NK-92 treated with Interleukin-12 subunit alpha and Interleukin-12 subunit beta, amount 100 ng/mL, for 24 hours (cell line): Measurements from ENCODE around the gene HS2ST1.
"Not testable (repeated sequence)": the region's sequence is repeated elsewhere in the genome, so short reads cannot be mapped to it uniquely, and the experiment has no call there.

Experiments used
- DNase-seq: peaks from one replicate; lab custom pipeline; 2025; lab: John Stamatoyannopoulos, UW

HS2ST1 gene

DNA sequence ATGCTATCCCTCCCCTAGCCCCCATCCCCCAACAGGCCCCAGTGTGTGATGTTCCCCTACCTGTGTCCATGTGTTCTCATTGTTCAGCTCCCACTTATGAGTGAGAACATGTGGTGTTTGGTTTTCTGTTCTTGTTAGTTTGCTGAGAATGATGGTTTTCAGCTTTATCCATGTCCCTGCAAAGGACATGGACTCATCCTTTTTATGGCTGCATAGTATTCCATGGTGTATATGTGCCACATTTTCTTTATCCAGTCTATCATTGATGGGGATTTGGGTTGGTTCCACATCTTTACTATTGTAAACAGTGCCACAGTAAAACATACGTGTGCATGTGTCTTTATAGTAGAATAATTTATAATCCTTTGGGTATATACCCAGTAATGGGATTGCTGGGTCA, 152.3 kb downstream of the HS2ST1 start:
- DNase-seq, result not testable (repeated sequence)

DNA sequence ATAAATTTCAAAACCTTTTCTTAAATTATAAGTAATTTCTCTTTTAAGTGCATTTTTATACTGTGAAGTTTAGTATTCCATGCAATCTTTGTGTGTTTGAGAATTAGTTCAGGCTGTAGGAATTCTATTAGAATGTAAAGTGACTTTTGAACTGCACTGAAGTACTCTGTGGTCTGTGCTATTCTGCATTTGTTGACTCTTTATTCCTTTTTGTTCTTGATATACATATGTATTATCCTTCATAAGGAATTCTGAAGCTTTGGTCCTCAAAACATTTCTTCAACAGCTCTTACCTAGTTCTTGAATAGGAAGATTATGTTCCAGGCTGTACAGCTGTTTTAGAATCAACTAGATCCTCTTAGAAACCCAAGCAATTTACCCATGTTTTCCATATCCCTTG, 158.0 kb downstream of the HS2ST1 start:
- no peak for DNase-seq

DNA sequence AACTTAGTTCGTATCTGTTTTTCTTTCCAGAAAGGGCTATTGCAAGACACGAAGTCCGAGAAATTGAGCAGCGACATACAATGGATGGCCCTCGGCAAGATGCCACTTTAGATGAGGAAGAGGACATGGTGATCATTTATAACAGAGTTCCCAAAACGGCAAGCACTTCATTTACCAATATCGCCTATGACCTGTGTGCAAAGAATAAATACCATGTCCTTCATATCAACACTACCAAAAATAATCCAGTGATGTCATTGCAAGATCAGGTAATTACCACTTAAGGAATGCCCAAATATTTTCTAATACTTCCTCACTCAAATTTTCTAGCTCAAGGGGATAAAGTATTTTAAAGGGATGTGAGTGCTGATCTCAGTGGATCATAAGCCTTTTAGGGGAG, 158.5 kb downstream of the HS2ST1 start:
- DNase-seq, result no peak

DNA sequence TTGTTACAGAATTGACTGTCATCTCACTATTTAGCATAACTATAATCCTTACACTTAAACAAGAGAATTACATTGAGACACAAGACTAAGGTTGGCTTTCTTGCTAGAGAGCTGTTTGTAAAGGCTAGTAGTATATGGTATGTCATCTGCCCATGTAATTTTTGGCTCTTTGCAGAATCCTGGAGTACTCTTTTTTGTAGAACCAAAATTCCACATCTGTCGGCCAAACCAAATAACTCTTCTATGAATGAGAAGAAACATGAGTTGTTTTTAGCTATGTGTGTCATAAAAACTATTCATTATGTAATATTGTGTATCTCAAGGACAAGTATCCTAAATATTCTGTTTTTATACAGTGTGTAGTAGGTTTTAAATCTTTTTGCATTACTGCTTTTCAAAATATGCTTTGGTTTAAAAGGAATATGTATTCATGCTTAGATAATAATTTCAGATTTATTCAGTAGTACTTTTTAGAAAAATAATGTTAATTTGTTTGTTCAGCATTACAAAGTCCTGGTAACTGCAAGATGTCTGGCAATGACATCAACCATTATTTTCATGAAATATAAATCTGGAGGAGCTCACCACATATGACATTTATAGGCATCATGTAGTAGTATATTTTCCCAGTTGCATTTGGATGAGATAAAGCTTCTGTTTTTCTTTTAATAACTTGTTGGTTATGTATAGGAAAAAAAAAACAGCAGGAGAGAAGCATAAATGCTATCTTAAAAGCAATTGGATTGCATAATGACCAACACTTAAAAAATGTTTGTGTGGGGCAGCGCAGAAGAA, 159.8 kb downstream of the HS2ST1 start:
- no peak for DNase-seq

DNA sequence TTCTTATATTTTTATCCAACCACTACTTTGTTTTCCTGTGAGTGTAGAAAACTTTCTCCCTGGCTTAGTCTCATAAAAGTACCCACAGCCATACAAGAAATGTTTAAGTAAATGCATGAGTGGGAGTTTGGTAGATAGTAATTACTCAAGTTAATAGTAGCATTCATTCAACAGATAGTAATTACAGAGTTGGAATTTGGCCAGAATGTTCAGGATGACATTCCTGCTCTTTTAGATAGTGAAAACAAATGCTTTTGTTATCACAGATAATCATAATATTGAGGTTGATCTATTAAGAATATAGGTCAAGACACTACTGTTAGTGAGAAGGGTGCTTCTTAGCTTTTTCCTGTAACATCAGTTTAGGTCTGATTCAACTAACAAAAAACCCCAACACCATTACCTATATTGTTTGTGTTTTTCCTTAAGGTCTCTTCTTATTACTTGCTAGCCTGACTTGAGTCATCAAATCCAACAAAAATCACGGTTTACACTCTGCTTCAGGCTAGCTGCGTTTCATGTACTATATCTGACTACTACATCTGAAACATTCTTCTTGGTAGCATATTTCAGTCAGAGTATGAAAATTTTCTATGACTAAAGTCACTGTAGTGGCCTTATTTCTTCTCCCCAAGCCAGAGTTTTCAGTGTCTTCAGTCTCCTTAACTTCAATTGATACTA, 163.7 kb downstream of the HS2ST1 start:
- no peak for DNase-seq

DNA sequence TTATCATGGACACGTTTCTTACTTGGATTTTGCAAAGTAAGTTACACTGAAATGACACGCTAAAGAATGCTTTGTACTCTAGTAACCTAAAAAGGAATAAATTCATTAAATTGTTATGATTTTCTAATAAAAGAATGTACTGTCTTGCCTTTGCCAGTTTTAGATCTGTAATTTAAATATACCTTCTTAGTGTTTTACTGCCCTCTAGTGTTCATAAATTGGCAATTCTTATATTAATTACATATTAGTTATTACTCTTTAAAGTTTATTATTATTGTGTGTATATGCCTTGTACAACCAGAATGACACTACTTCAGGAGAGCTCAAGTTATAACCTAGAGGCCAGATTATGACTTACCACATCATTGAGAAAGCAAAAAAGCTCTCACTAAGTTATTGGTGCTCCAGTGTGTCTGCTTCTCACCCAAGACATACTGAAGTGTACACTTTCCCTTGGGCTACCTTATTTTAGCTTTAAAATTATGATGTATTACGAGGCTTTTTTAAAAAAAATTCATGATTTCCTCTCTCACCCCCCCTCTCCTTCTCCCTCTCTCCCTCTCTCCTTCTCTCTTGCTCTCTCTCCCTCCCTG, 169.9 kb downstream of the HS2ST1 start:
- no peak for DNase-seq

DNA sequence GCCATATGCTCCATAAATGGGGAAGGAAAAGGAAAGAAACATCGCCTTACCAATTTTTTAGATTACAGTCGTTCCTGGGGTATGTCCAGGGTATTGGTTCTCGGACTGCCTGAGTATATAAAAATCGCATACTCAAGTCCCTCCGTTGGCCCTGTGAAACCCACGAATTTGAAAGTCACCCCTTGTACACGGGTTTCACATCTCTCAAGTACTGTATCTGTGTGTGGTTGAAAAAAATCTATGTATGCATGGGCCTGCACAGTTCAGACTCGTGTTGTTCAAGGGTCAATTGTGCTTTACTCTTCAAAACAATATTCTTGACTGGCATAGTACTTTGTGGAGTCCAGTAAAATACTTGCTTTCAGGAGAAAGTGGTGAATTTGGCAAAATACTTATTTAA, 171.7 kb downstream of the HS2ST1 start:
- no peak for DNase-seq

DNA sequence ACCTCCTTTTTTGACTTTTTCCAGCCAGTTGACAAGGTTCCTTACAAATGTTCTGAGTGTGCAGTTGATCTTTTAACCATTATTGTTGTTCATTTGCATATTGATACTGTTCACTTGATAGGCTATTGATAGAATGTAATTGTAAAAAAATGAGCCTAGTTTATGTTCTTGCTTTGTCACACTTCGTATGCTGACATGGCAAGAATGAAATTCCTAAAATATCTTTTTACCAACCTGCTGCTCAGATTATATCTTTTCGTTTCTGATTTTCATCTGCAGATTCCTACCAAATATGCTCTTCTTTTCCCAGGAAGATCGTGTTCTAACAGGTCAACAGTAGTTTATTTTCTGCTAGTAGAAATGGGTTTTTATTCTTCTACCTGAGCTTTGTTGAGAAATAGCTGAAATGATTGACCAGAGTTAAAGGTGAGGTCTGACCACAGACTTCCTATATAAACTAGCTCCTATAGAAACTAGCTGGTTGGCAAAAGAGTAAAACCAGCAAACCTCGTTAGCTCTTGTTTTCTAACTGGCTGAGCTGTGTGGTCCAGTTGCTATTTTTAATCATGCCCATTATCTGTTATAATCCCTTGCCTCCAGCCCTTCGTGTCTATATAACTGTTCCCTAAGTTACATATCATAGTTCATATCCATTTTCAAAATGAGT, 174.8 kb downstream of the HS2ST1 start:
- DNase-seq, result no peak

DNA sequence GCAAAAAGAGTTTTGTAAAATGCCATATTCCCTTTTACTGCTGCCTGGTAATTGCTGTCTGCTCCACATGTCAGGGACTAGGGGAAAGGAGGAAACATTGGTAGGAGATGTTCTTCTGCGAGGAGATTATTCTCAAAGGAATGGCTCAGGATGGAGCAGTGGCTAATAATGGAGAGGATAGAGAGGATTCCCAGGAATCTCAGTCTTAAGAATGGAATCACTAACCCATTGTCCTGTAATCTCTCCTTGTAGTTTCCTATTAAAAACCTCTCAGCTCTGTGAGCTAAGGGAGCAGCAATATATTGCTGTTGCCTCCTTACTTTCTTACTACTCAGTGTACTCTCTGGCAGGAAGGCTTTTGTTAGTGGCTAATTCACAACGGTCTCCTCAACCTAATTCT, 175.4 kb downstream of the HS2ST1 start:
- no peak for DNase-seq

DNA sequence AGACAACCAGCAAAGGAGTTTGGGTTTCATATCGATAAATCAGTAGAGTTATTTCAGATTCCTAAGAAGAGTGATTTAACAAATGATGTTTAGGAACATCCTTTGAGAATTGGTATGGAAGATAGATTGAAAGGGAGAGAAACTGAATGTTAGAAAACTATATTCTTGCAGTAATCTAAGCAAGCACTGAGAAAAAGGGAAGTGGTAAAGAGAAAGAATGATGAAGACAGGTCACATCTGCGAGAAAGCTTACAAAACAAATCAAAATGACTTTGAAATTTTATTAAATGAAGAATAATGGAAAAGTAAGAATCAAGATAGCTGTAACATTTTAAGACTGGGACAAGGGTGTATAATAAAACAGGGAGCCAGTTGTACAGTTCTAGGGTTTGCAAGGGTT, 177.0 kb downstream of the HS2ST1 start:
- no peak for DNase-seq

DNA sequence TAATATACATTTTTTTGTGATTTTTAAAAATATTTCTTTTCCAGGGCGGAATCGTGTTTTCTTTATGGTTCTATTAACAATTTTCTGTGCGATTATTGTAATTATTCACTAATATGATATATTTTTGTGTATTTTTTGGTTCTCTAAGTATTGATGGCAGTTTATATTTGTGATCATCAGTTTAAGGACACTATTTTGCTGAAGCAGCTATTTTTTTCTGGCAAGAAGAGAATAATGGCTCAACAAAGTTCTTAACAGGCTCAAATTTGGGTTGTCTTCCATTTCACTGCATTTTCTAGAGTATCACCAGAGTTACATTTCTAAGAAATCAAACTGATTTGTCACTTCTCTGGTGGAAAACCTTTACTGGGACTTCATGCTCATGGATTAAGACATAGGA, 178.4 kb downstream of the HS2ST1 start:
- no peak for DNase-seq

DNA sequence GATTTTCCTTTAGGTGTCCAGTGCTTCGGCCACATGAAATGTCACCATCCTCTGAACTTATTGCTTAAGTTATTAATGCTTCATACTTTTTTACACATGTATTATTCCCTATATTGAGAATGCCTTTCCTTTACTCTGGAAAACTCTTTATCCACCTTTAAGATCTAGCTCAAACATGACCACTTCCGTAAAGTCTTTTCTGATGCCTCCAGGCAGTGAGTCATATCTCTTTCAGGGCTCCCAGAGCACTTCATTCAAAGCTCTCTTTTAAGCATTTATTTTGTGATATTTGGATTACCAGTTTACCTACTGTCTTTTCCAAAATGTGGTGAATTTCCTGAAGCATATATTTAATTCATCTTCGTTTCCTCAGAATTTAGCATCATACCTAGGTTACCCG, 178.9 kb downstream of the HS2ST1 start:
- DNase-seq, result no peak

DNA sequence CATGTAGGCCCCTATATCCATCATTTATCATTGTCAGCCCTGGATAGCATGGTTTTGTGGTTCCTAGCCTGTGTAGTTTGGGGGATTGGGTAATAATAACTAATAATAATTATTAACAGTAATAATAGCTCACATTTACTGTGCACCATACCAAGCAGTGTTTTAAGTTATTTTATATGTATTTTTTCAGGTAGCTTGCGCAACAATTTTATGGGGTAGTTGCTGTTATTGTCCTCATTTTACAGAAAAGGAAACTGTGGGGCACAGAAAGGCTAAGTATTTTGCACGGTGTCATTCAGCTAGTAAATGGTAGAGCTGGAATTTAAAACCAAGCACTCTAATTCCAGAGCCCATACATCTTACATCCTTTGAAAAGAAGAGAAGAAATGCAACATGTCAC, 179.8 kb downstream of the HS2ST1 start:
- no peak for DNase-seq

DNA sequence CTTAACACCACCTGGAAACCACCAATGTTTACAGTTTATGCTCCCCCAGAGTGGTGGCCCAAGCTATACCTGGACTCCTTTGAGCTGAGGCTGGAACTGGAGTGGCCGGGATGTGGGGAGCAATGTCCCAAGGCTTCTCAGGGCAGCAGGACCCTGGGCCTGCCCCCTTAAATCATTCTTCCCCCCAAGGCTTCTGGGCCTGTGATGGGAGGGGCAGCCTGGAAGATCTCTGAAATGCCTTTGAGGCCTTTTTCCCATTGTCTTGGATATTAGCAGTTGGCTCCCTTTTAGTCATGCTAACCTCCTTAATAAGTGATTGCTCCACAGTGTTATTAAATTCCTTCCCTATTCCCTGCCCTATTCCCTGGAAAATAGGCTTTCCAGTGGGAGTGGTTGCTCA, 185.8 kb downstream of the HS2ST1 start:
- no peak for DNase-seq

DNA sequence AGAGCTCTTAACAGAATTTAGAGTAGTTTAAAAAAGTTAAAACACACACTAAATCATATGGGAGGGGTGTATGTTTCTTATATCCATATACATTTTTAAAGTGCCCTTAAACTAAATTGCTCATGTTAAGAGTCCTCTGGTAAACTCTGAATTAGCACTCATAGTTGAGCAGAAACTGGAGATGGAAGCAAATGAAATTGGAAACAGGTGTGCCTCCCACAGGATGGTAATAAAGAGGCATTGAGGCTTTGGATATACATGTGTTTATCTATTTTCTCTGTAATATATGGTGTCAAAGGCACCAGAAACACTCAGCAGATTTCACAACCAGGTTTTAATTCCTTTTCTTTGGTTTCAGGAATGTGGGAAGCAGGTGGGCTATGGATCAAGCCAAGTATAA, 188.6 kb downstream of the HS2ST1 start:
- no peak for DNase-seq

DNA sequence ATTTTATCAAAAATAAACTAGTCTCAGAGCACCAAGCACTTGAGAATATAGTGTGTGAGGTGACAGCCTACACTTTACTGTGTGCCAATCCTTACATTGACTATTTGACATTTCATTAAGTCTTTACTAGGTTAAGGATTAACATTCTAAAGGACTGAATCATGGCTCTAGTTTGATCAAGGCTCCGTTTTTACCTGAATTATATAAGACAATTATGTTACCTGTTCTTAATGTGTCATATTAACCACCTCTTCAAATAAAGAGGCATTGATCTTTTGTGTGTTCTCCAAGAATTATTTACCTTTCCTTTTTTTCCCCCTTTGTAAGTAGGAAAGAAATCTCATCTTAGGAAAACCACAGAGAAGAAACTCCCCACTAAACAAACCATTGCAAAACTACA, 189.7 kb downstream of the HS2ST1 start:
- DNase-seq, result no peak

DNA sequence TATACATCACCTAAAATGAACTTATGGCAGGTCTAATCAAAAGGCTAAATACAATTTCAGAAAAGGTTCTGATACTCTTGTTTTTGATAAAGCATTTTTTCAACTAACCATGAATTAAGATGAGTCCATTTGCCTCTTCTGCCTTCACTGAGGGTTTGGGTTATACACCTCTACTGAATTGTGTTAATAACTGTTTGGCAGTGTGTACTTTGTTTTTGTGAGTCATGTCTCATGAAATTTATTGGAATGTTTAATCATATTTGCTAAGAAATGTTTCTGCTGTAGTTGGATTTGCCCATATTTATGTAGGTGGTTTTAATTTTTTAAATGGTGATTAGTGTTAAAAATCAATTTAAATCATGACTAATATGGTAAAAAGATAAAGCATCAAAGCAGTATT, 190.5 kb downstream of the HS2ST1 start:
- DNase-seq, result no peak

DNA sequence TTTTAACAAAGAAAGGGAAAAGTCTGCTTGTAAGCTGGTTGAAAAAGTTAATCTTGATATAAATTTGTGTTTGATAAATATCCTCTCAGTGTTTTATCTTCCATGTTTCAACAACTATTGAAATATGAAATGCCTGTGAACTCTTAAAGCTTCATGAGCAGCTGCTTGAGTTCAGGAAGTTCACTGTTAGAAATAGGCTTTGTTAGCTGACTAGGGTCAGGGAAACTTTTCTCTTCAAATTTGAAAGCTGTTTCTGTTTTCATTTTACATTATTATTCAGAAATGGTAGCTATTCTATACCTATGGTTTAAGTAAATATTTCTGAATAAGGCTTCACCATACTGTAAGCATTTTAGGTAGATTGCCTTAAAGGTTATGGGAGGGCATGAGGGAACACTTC, 191.7 kb downstream of the HS2ST1 start:
- no peak for DNase-seq

DNA sequence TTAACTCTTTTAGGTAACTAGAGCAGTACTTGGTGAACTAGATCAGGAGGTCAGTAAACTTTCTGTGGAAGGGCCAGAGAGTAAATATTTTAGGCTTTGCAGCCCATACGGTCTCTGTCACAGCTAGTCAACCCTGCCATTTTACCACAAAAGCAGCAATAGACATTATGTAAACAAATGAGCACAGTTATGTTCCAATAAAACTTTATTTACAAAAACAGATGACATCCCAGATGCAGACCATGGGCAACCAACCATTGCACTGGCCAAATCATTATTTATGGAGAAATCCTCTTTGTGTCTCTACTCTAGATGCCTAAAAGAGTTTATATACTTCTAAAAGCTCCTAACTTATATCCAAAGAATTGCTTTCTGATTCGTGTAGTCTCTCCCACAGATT, 192.4 kb downstream of the HS2ST1 start:
- DNase-seq, result no peak

DNA sequence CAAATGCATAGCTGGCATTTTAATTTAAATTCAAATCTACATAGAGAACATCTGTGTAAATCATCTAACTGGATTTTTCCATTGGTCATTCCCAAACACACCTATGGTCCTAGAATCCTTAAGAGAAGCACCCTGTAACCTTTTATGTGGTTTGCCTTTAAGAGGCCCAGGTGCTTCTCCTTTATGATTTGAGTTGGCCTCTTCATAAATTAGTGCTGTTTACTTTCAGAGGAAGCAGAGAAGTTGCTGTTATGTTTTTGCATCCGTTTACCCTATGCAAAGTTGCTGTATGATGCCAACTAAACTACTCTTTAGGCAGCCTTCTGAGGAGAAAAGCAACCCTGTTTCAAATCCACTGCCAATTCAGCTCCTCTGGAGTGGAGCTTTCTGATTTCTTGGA, 193.8 kb downstream of the HS2ST1 start:
- DNase-seq, result no peak

DNA sequence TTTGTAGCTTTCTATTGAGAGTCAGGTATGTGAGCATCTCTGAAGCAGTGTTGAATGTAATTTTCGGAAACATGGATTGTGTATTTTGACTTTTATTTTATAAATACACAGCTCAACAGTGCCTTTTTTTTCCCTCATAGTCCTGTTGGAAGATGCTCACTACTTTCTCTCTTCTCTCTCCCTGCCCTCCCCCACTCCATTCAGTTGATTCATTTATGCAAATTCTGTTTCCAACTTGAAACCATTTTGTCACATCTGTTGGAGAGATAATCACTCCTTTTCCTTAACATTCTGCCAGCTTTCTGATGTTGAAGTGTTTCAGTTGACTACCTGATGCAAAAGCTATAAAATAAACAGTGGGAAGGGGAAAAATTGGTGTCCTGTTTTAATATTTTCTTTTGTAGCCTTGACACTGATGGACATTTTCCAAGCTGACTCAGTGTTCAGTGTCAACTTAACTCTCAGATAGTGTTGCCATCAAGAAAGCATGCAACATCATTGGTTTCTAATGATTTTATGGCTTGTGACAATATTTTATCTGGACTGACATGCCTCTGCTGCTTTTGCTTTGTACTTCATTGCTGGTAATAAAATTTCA, 194.5 kb downstream of the HS2ST1 start:
- no peak for DNase-seq

DNA sequence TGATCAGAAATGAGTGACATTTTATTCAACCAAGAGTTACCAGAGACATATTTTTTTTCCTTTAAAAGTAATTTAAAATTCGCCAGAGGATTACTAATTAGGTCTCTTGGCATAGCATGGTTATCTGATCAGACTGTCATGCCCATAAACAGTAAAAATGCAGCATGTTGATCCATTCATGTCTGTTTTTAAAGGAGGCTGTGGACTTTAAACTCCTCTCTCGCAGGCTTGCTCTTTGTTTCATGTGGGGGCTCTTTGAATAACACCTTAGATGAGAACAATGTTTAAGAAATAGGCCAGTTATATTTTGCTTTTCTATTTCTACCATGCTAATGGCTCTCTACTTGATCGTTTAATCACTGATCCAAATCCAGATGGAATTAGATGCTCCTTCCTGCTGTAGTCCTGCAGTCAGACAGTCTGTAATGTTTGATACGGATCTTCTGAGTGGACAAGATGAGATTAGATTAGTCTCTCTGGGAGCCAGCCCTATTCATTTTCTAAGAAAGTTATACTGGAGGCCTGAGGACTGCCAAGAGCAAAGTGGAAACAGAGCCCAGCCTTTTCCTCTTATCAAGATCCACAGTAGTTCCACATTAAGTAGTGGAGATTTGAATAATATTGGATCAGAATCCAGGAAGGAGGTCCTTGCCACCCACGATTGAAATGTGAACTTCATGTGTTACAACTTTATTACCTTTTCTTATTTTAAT, 197.4 kb downstream of the HS2ST1 start:
- DNase-seq, result no peak
